GM18517 (cell line): ENCODE measurements around the gene TRIM69.
A peak's percentile ranks its signal among the peaks of the same experiment; 100 is the strongest.
"Not testable (repeated sequence)": the region's sequence is repeated elsewhere in the genome, so short reads cannot be mapped to it uniquely, and the experiment has no call there.

ENCODE experiments used
- ATAC-seq: cut with Tn5 transposase; IDR thresholded peaks from one replicate; pipeline ENCODE4 v1.9.1; 2021; ENCODE audit warnings: mild to moderate bottlenecking, moderate library complexity; ENCODE audit not compliant: unreplicated experiment

TRIM69 gene

DNA sequence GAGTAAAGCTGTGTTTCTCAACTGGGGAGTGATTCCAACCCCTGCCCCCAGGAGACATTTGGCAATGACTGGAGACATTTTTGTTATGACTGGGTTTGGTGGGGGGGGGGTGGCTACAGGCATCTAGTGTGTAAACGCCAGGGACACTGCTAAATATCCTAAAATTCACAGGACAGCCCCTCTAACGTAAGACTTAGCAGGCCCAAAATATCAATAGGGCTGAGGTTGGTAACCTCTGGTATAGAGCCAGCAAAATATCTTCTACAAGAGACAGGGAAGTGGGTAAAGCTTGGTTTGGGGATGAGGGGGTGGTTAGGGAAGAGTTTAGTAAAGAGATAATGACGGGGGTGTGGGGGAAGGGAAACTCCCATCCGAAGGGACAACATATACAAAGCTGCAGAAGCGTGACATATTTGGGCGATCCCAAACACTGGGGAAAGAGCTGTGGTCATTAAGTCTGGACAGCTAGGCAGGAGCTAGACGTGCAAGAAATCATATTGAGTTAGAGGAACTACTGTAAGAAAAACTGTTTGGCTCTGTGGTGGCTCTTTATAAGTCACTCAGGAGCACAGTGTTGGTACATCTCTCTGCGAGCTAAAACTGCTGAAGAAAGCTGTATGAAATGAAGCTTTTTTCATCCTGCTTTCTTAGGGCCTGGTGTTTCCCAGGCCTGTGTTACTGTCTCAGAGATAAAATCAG lies 697 bp upstream of the TRIM69 start:
- peak; percentile 40 for ATAC-seq

DNA sequence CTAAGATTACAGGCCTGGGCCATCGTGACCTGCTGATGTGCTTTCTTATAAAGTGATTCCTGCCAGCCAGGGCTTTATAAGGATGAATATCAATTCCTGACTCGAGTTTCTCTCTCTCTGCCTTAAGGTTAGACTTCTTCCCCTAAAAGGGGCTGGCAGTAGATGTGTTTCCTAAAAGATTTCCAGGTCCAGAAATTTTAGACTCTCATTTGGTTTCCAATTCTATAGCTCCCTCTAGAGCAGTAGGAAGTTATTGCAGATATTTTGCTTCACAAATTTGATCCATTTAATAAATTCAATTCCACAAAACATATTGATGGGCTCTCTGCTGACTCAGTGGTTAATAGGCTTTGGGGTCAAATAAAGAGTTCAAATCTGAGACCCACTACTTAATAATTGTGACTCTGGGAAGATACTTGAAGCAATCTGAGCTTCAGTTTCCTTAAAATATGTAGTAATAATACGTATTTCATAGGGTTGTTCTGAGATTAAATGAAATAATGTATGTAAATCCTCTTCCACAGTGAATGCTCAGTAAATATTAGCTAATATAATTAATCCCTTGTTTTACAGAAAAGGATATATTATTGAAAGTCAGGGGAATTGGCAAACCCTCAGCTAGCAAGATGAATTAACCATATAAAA lies 2.1 kb downstream of the TRIM69 start:
- ATAC-seq: no peak

DNA sequence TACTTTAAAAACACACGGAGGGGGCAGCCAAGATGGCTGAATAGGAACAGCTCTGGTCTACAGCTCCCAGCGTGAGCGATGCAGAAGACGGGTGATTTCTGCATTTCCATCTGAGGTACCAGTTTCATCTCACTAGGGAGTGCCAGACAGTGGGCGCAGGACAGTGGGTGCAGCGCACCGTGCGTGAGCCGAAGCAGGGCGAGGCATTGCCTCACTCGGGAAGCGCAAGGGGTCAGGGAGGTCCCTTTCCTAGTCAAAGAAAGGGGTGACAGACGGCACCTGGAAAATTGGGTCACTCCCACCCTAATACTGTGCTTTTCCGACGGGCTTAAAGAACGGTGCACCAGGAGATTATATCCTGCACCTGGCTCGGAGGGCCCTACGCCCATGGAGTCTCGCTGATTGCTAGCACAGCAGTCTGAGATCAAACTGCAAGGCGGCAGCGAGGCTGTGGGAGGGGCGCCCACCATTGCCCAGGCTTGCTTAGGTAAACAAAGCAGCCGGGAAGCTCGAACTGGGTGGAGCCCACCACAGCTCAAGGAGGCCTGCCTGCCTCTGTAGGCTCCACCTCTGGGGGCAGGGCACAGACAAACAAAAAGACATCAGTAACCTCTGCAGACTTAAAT lies 3.0 kb downstream of the TRIM69 start:
- ATAC-seq: not testable (repeated sequence)

DNA sequence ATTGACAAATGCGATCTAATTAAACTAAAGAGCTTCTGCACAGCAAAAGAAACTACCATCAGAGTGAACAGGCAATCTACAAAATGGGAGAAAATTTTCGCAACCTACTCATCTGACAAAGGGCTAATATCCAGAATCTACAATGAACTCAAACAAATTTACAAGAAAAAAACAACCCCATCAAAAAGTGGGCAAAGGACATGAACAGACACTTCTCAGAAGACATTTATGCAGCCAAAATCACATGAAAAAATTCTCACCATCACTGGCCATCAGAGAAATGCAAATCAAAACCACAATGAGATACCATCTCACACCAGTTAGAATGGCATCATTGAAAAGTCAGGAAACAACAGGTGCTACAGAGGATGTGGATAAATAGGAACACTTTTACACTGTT lies 7.1 kb downstream of the TRIM69 start:
- ATAC-seq: not testable (repeated sequence)

DNA sequence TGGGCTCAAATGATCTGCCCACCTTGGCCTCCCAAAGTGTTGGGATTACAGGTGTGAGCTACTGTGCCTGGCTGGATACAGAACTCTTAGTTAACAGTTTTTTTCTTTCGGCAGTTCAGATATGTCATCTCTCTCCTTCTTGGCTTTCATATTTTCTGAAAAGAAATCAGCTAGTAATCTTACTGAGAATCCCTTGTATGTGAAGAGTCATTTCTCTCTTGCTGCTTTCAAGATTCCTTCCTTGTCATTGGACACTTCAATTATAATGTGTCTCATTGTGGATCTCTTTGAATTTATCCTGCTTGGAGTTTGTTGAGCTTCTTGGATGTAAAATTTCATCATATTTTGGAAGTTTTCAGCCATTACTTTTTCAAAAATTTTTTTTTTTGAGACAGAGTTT lies 17.0 kb downstream of the TRIM69 start:
- no peak for ATAC-seq

DNA sequence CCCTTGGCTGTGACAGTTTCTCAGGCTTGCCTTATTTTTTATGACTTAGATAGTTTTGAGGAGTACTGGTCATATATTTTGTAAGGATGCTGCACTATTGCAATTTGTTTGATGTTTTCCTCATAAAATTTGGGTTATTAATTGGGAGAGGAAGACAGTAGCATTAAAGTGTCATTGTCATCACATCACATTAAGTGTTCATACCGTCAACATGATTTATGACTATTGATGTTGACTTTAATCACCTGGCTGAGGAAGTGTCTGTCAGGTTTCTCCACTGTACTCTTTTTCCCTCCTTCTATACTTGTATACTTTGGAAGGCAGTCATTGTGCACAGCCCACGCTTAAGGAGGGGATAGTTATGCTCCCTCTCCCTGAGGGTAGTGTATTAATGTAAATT lies 26.9 kb downstream of the TRIM69 start:
- ATAC-seq: no peak

DNA sequence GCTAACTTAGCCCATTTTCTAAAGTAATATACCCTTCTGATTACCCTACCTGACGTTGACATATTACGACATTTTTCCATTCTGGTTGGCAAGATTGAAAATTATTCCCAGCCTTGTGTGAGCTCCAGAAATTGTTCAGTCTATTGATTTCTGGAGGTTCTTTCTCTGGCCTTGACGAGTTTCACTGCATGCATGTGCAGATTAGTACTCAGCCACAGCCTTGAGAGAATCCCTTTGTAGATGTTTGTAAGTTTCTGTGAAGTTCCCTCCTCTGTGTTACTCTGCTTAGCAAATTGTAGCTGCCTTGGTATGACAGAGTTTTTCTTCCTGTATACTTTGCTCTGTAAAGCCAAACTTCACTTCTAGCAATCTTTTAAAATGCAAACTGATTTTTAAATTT lies 27.5 kb downstream of the TRIM69 start:
- ATAC-seq: no peak

DNA sequence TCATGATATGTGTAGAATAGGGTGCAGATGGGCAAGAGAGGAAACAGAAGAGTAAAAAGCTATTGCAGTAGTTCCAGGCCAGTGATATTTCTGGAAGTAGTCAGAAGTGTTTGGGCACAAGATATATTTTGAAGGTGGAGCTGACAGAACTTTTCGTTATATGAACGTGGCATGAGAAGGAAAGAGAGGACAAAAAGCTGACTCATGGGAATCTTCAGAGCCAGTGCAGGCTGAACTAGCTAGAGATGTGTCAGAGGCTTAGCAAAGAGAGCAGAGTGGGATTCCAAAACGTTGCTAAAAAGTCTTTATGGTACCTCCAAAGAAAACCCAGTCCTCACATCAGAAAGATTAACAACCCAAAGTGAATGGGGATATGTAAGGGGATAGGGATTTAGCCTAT lies 28.7 kb downstream of the TRIM69 start:
- ATAC-seq: no peak

DNA sequence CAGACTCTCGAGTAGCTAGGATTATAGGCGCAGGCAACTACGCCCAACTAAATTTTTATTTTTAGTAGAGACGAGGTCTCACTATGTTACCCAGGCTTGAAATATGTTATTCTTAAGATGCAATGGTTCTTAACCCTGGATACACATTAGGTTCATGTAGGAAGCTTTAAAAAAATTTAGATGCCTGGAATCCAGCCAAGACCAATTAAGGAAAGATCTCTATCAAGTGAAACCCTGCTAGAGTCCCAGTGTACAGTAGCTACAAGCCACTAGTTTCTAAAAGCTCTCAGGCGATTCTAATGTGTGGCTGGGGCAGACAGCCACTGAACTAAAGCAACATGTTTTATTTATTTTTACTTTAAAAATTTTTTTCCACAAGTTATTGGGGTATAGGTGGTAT lies 33.2 kb downstream of the TRIM69 start:
- no peak for ATAC-seq

DNA sequence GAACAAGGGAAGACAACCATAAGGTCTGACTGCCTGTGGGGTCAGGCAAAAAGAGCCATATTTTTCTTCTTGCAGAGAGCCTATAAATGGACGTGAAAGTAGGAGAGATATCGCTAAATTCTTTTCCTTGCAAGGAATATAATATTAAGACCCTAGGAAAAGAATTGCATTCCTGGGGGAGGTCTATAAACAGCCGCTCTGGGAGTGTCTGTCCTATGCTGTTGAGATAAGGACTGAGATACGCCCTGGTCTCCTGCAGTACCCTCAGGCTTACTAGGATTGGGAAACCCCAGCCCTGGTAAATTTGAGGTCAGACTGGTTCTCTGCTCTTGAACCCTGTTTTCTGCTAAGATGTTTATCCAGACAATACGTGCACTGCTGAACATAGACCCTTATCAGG lies 34.4 kb downstream of the TRIM69 start:
- ATAC-seq: not testable (repeated sequence)

DNA sequence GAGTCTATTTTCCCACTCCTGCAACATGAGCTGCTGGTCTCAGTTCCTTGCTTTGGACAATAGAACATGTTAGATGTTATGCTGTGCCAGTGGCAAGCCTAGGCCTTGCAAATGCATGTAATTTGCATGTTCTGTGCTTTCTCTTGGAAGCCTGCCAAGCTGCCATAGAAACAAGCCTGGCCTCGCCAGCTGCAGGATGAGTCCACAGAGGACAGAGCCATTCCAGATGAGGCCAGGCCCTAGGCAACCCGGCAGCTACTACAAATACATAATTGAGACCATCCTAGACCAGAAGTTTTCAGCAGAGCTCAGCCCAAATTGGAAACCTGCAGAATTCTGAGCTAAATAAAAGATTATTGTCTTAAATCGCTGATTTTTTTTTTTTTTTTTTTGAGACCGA lies 39.6 kb downstream of the TRIM69 start:
- no peak for ATAC-seq

DNA sequence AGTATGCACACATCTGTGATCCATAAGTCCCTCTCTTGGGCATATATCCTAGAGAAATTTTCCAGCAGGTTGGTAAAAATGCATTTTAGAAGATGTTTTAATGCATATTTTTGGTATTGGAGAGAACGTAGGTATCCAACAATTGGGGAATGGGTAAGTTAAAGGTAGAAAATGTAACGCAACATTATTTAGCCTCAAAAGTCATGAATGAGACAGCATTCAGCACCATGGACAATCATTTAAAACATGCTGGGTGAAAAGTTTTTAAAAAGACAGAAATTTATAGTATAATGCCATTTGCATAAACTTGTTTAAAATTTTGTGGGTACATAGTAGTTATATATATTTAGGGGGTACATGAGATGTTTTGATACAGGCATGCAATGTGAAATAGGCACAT lies 43.4 kb downstream of the TRIM69 start:
- ATAC-seq: no peak

DNA sequence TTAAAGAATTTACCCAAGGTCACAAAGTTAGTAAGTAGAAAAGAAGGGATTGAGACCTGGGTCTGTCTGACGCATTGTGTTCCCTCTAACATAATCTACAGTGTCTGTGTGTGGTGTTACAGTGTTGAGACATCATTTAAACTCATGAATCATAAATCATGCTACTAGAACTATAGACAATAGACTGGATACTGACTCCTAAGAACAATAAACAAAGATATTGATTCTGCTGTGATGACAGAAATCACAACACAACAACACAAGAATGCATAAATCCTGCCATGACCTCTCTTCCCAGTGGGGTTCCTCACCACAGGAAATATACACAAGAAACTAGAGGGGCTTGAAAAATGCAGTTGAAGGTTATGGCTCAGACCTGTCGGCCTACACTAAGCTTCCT lies 44.3 kb downstream of the TRIM69 start:
- ATAC-seq: no peak

DNA sequence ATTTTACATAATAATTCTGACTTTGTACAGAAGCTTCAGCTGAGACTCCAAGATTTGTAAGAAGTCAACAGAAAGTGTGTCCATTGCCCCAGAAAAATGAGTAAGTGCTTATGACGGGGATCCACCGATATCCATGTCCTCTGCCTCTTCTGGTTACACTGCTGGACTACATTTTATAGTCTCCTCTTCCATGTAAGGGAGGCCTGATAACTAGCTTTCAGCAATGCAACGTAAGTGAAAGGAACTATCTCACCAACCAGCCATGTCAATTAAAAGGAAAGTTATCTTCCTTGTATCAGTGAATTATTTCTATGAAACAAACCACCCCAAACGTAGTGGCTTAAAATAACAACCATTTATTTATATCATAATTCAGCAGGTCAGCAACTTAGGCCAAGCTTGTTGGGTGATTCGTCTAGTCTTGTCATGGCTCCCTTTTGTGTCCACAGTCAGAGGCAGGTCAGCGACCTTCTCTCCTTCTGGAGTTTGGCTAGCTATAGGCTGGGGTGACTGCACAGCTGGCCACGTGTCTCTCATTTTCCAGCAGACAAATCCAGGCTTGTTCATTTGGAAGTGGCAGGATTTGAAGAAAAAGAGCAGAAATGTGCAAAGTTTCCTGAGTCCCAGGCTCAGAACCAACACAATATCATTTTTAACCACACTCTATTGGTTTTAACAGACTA lies 44.9 kb downstream of the TRIM69 start:
- no peak for ATAC-seq

DNA sequence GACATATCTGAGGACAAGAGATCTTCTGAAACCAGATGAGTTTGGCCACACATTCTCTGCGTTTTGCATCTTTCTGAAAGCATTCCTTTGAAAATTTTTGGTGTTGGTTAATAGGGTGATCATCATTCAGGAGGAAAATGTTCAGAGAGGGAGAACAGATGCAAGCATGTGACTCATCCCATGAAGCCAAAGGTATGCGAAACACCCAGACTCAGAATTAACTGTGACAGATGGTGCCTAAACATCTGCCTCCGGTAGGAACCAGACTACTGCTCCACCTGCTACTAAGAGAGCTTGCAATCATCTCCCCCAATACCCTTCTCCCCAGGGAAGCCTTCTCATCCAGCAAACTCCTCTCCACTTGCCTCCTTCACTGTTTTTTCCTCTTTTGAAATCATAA lies 46.2 kb downstream of the TRIM69 start:
- ATAC-seq: no peak

DNA sequence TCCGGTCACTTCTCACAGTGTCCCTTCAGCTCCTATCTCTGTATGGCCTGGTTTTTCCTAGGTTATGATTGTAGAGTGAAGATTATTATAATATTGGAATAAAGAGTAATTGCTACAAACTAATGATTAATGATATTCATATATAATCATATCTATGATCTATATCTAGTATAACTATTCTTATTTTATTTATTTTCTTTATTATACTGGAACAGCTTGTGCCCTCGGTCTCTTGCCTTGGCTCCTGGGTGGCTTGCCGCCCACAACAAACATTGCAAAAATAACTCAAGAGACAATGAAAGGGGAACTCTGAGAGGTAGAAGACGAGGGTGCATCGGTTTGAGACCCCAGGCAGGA lies 48.6 kb downstream of the TRIM69 start:
- not testable (repeated sequence) for ATAC-seq

DNA sequence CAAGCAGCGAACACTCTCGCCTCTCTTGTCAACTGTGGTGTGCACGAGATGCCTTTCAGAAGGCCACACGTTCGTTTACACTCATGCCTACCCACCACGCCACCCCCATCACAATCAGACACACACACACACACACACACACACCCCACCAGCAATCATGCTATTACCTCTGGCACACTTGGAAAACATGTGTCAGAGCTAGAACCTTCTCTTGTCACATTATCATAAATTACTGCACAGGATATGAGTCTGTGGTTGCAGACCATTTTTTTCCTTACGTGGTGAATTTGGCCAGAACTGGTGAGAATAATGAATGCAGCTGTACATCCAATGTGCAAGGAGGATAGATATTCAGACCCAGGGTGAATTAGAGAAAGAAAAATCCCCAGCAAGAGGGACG lies 52.4 kb downstream of the TRIM69 start:
- no peak for ATAC-seq

DNA sequence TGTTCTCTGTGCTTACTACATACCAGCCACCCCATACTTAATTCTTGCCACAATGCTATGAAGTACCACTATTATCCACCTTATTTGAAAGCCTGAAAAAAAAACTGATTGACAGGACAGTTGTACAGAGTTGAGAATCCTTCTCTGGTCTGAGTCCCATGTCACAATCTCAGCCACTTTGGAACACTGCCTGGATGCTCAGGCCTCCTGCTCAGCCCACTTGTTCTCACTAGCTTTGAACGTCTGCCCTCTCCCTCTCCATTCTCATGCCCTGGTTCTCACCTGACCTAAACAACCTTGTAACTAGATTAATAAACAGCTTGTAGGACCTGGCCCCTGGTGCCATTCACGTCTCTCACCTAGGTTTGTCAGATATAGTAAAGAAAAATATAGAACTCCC lies 53.9 kb downstream of the TRIM69 start:
- ATAC-seq: no peak

DNA sequence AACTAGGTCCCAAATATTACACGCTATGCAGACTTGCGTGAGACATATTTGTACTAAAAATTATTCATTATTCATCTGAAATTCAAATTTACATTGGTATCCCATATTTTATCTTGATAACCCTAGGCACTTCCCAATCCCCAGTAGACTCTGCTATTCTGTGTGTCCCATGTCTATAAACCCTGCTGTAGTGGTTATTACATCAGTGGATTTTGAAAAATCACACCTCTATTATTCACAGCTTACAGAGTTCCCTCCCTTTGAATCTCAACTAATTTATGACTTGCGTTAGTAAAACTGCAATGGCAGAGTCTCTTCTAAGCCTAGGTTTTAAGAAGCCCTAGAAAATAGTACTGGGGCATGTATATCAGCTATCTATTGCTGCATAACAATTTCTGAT lies 54.3 kb downstream of the TRIM69 start:
- ATAC-seq: no peak

DNA sequence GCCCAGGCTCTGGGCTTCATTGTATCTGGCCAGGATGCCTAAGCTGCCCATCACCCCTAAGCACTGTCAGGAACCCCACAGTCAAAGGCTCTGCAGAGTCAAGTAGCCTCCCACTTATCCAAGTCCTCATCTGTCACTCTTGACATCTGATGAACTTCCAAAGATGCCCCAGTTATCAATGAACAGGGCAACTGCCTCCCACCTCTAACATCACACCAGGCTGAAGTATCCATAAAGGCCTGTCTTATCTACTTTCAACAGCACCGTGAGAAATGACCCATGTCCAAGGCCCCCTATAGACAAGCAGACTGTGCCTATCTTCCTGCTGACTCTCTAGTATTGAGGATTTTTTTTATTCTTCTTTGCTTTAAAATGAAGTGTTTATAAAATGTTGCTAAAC lies 56.4 kb downstream of the TRIM69 start:
- ATAC-seq: no peak

DNA sequence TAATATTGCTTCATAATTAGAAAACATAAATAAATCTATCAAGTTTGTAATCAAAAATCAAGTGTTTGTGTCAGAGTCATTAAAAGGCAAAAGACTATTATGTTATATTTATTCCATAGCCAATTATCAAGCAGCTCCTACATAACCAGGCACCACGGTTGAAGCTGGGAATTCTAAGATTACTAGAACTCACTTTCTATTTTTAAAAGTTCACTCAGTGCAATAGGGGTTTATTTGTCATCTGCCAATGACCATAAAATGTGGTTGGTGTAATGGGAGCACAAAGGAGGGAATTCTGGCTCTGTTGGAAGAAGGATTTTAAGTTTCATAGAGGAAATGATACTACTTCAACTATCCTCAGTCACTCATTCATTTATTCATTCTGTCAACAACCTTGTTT lies 57.7 kb downstream of the TRIM69 start:
- ATAC-seq: no peak

DNA sequence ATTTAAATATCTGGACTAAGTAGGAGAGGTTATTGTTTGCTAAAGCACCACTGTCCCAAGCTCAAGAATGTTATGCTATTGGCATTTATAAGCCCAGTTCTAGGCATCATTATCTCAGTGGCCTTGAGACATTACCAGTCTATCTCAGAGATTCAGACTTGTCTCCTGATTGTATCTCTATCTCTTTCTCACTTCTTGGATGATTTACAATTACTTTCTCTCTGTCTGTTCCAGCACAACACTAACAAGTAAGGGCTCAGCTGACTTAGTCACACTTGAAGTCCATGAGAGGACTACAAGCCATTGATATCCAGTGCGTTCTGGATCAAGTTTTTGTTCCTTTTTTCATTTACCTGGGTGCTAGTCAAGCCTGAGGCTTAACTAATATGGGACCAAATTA lies 60.2 kb downstream of the TRIM69 start:
- no peak for ATAC-seq
